Spleen (tissue), 11 donors: ENCODE measurements around the gene NXN. TPM values are rescaled to one million over a fixed set of nuclear protein-coding genes. Genes with fewer than 3 reads are reported as not detected.

Experiments used
- DNase-seq: peaks from one replicate; pipeline ENCODE4 v3.0.0-alpha.2; 2020
- H3K27ac ChIP-seq, 8 donors: fragments of 200-600 bp; sonication (generic) in 7 of 8; 1 replicate in 4 of 8; 2 replicates in 4 of 8; pipeline versions ENCODE4 v1.5.0 to v1.8.0; 2016 to 2021; ENCODE audit warnings: inconsistent platforms in 4 of 8, mild to moderate bottlenecking in 4 of 8, moderate library complexity in 1 of 8
- H3K27me3 ChIP-seq, 7 donors: fragments of 200-600 bp; sonication (generic) in 6 of 7; replicated peaks in 1 of 7; 1 replicate in 4 of 7; 2 replicates in 3 of 7; pipeline versions ENCODE4 v1.5.0 to v1.8.0; 2016 to 2021; ENCODE audit warnings: inconsistent platforms in 3 of 7, mild to moderate bottlenecking in 1 of 7
- H3K36me3 ChIP-seq, 6 donors: fragments of 200-600 bp; sonication (generic) in 5 of 6; 1 replicate in 4 of 6; 2 replicates in 2 of 6; pipeline versions ENCODE4 v1.5.0 to v1.8.0; 2016 to 2021; ENCODE audit warnings: inconsistent platforms in 2 of 6
- H3K4me1 ChIP-seq, 6 donors: fragments of 200-600 bp; sonication (generic) in 5 of 6; 1 replicate in 3 of 6; 2 replicates in 3 of 6; pipeline versions ENCODE4 v1.5.0 to v1.8.0; 2016 to 2021; ENCODE audit warnings: inconsistent platforms in 3 of 6
- H3K4me3 ChIP-seq, 8 donors: fragments of 200-600 bp; sonication (generic) in 7 of 8; 1 replicate in 4 of 8; 2 replicates in 4 of 8; pipeline versions ENCODE4 v1.5.0 to v1.8.0; 2016 to 2021; ENCODE audit warnings: inconsistent platforms in 4 of 8, mild to moderate bottlenecking in 4 of 8, moderate library complexity in 2 of 8
- H3K9me3 ChIP-seq, 8 donors: fragments of 200-600 bp; sonication (generic) in 7 of 8; 1 replicate in 4 of 8; 2 replicates in 4 of 8; pipeline versions ENCODE4 v1.5.0 to v1.8.0; 2016 to 2021; ENCODE audit warnings: inconsistent platforms in 4 of 8
- CTCF ChIP-seq, 11 experiments: fragments of 200-600 bp in 7 of 11; fragments of 450-650 bp in 4 of 11; sonication (generic) in 4 of 11; IDR thresholded peaks in 8 of 11; conservative IDR thresholded peaks in 3 of 11; 1 replicate in 7 of 11; 2 replicates in 4 of 11; pipeline versions ENCODE4 v1.4.0 to v1.8.0; 2016 to 2021; ENCODE audit warnings: antibody characterized with exemption in 11 of 11, inconsistent platforms in 4 of 11, mild to moderate bottlenecking in 1 of 11
- POLR2A ChIP-seq, 3 donors: fragments of 450-650 bp; IDR thresholded peaks; one replicate each; pipeline ENCODE4 v1.5.1; 2017; ENCODE audit warnings: antibody characterized with exemption in 3 of 3, mild to moderate bottlenecking in 1 of 3
- POLR2AphosphoS5 ChIP-seq, 3 donors: sonication (generic); formaldehyde crosslinking; IDR thresholded peaks; one replicate each; pipeline ENCODE4 v1.5.1; 2017; ENCODE audit warnings: antibody characterized with exemption in 3 of 3
- WGBS, 5 donors: extraction: QIAGEN DNeasy Blood & Tissue Kit in 3 of 5; methylation state at CpG; one replicate each; pipeline versions ENCODE4 v1.1.5 to v1.1.7; 2013 to 2018; 5-methylcytosine and 5-hydroxymethylcytosine counted together
- intact Hi-C: fragments of 100-400 bp; cut with DNase I; formaldehyde crosslinking; loops from one replicate; pipeline ENCODE4 v1.15.0; 2023; ENCODE audit warnings: low total_unique reads
- polyA plus RNA-seq, 3 donors: library from polyadenylated mRNA; stranded (reverse); fragments of 200-250 nt; gene quantifications; one replicate each; pipeline ENCODE4 v1.2.1, GENCODE V29; 2013
- total RNA-seq, 7 donors: library from RNA; depleted of rRNA in 3 of 7; stranded (reverse); fragments of >200 nt in 3 of 7; fragmentation: NEBNext Ultra II Directional in 4 of 7; extraction: Animal tissue kit (Norgen Biotek cat#: 25700) in 4 of 7; gene quantifications; one replicate each; pipeline versions ENCODE4 v1.1.0 to v1.2.1, GENCODE V29; 2016 to 2021
- donor health status: healthy with polysubstance abuse.
- donor health status: DM: no; HTN: no; CAD: no; lungs with moderate emphysema.
- donor health status: DM: no; HTN: no; CAD: no.
- donor health status: Bipolar disorder and iron deficiency.
- donor health status: healthy.
- donor health status: DM: no; HTN: no; CAD: no.
- donor health status: DM: yes; HTN: yes; CAD: no.

Gene NXN
- total and polyA plus RNA-seq, 10 donors = 3.9 to 21.4 (median 10.3) TPM

- Histone ChIP-seq H3K4me3 (peak within 1 kb of the TSS; percentile 71 to 99 (median 94)), H3K36me3 (peaks cover 3 to 62% (median 18%) of the 10 kb centered on the region in 6 donors), H3K9me3 (no peaks in the 10 kb centered on the region), H3K4me1 (peaks cover 21 to 70% (median 38%) of the 10 kb centered on the region in 6 donors), H3K27me3 (no peaks in the 10 kb centered on the region), H3K27ac (peak within 1 kb of the TSS; percentile 24 to 92 (median 86))
- WGBS, 5 donors = 0 to 1% (median 0%) methylated on average over 23 to 87 of the region's 87 CpGs
- intact Hi-C loops = no loop called here
- TF ChIP-seq CTCF (IDR thresholded peaks at IDR 0.05 in 8 of 11, conservative IDR thresholded peaks at IDR 0.05 in 3 of 11) (peak in 9 of 11 experiments; percentile 16 to 56 (median 40)), POLR2A (IDR thresholded peaks at IDR 0.05) (peak; percentile 52 to 82 (median 64)), POLR2AphosphoS5 (IDR thresholded peaks at IDR 0.05) (peak; percentile 98 to 100 (median 99))
- peak; percentile 98 for DNase-seq
Measured at GRCh38 chr17:781805-782731, 197.5 kb downstream of the NXN start, which contains the start of the genes GLOD4 and MRM3. Gene GLOD4 (minus strand): TSS chr17:782280. CDS start chr17:782255, 25 bp downstream. Gene MRM3 (plus strand): TSS chr17:782353. CDS start chr17:782379, 26 bp downstream.

GRCh38 chr17:778096-778495 is 201.5 kb downstream of the NXN start:
- Histone ChIP-seq H3K4me1 (peaks cover 11 to 37% (median 26%) of the 10 kb centered on the region in 6 donors), H3K36me3 (peaks cover 3 to 71% (median 57%) of the 10 kb centered on the region in 6 donors), H3K27ac (no peak overlapping the region), H3K9me3 (no peaks in the 10 kb centered on the region), H3K4me3 (no peak overlapping the region), H3K27me3 (no peaks in the 10 kb centered on the region)
- DNase-seq = no peak
- intact Hi-C loops = no loop called here
- 93 to 98% (median 95%) methylated on average over 11 of the region's 11 CpGs for WGBS, 5 donors
- TF ChIP-seq POLR2AphosphoS5 (IDR thresholded peaks at IDR 0.05) (no peak), POLR2A (IDR thresholded peaks at IDR 0.05) (no peak), CTCF (IDR thresholded peaks at IDR 0.05 in 8 of 11, conservative IDR thresholded peaks at IDR 0.05 in 3 of 11) (no peak)

GRCh38 chr17:774313-774584 is 205.3 kb downstream of the NXN start:
- H3K27ac ChIP-seq = peak overlapping the region in 1 of 8 donors; percentile 4
- H3K27me3 ChIP-seq = no peaks in the 10 kb centered on the region
- no peak for DNase-seq
- WGBS, 5 donors = 80 to 94% (median 90%) methylated on average over 5 of the region's 5 CpGs
- no peak overlapping the region for H3K4me3 ChIP-seq
- H3K4me1 ChIP-seq = peaks cover 0 to 6% (median 0%) of the 10 kb centered on the region in 6 donors
- no peak for TF ChIP-seq CTCF (IDR thresholded peaks at IDR 0.05 in 8 of 11, conservative IDR thresholded peaks at IDR 0.05 in 3 of 11)
- no peak for TF ChIP-seq POLR2A (IDR thresholded peaks at IDR 0.05)
- no peak for TF ChIP-seq POLR2AphosphoS5 (IDR thresholded peaks at IDR 0.05)
- H3K9me3 ChIP-seq = no peaks in the 10 kb centered on the region
- H3K36me3 ChIP-seq = peaks cover 13 to 100% (median 90%) of the 10 kb centered on the region in 6 donors
- intact Hi-C loops = no loop called here
